ENCODE data around the gene CPNE5. TPM values are rescaled to one million over a fixed set of nuclear protein-coding genes. Genes with fewer than 3 reads are reported as not detected.

The CPNE5 gene
- 2.2 and 2.5 TPM in 2 replicates for total RNA-seq

- intact Hi-C loops (cut with micrococcal nuclease): no loop called here
These were observed at the start of gene CPNE5 for GRCh38 chr6:36838896-36839748. Gene CPNE5 (minus strand): TSS chr6:36839444. CDS start chr6:36839377, 67 bp downstream.

- intact Hi-C loops (cut with micrococcal nuclease): loop anchor here (5.0 kb wide), 2 partner anchors 284 to 544 kb away; partner anchors contain the start of genes CMTR1 and PIM1
These were observed 48.9 kb upstream of the CPNE5 start for GRCh38 chr6:36888115-36888643.

- intact Hi-C loops (cut with micrococcal nuclease): loop anchor here (5.0 kb wide), 2 partner anchors 285 to 545 kb away; partner anchors contain the start of genes CMTR1 and PIM1
These were observed 47.8 kb upstream of the CPNE5 start for GRCh38 chr6:36886950-36887618.

GRCh38 chr6:36885461-36886401 is 46.5 kb upstream of the CPNE5 start, which contains the start of gene C6orf89:
Gene C6orf89 (plus strand): TSS chr6:36885952. CDS start chr6:36899445, 13,493 bp downstream.
- intact Hi-C loops (cut with micrococcal nuclease): loop anchor here (1.0 to 5.0 kb wide), 9 partner anchors 10 to 547 kb away; partner anchors contain the start of genes CMTR1, MTCH1 and PIM1

DNA sequence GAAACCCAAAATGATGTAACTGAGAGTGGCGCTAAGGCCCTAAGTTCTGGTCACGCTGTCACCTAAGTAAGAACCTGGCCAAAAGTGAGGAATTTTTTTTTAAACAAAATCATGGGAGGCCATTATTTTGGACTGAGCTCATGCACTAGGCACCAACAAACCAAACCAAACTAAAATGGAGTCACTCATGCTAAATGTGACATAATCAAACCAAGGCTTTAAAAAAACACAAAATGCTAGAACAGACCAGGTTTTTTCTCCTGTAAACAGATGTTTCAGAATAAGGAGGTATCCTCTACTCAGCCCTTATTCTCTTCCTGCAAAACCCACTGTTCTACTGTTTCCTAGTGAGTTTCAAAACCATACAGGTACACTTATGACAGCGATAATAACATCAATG is 45.4 kb upstream of the CPNE5 start:
- intact Hi-C loops (cut with micrococcal nuclease): loop anchor here (1.0 to 5.0 kb wide), 9 partner anchors 9 to 548 kb away; partner anchors contain the start of genes CMTR1, MTCH1 and PIM1

DNA sequence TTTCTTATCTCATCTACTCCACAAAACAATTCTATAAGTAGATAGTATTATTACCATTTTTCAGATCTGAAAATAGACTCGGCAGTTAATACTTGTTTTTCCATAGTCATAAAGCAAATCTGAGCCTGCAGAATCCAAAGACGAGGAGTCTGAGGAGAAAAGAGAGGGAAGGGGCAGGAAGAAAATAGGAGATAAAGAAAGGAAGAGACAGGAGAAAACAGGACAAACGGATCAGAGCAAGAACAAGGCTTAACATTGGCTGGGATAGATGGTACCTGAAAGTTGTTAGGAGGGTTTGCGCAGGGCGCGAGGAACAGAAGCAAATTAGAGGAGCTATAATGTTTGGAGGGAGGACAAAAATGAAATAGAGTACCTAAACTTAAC is 36.0 kb upstream of the CPNE5 start:
- intact Hi-C loops (cut with micrococcal nuclease): loop anchor here (1.0 to 10.0 kb wide), 4 partner anchors 10 to 280 kb away; partner anchors contain the start of genes C6orf89 and SRSF3

DNA sequence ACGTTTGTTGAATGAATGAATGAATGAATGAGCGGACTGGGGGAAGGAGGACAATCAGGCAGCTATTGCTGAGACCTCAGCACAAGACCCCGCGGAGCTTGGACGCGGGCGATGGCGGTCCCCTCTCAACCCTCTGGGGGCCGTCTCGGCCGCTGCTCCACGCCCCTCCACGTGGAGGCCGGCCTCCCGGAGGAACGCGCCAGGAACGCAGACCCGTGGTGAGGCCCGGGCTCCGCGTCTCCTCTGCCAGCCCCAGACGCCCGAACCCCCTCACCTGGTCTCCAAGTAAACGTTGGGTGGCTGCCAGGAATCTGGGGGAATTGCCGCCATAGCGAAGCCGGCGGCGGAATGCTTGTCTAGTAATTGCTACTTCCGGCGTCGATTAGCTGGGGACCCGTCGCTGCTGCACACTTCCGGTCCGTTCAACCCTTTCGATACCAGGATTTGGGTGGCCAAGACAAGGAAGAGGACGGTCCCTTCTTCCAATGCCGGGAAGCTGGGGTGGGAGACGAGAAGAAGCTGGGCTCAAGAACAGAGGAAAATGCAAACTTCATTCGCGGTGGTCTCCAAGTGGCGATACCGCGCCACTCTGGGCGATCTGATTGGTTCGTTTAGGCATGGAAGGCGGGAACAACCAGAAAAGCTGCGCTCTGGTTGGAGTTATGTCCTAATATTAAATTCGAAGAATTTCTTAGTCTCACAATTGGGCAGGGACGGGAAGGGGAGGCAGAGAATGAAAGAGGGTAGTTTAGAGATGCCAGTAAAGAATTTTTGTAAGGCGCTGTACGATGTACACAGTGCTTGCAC is 35.4 kb upstream of the CPNE5 start, which contains the start of gene PPIL1:
TSS of gene PPIL1 (minus strand) at position 361 of the 807 bp plus-strand sequence. CDS start at position 330, 31 bp downstream.
- intact Hi-C loops (cut with micrococcal nuclease): loop anchor here (1.0 to 10.0 kb wide), 5 partner anchors 11 to 293 kb away; partner anchors contain the start of genes C6orf89 and SRSF3

DNA sequence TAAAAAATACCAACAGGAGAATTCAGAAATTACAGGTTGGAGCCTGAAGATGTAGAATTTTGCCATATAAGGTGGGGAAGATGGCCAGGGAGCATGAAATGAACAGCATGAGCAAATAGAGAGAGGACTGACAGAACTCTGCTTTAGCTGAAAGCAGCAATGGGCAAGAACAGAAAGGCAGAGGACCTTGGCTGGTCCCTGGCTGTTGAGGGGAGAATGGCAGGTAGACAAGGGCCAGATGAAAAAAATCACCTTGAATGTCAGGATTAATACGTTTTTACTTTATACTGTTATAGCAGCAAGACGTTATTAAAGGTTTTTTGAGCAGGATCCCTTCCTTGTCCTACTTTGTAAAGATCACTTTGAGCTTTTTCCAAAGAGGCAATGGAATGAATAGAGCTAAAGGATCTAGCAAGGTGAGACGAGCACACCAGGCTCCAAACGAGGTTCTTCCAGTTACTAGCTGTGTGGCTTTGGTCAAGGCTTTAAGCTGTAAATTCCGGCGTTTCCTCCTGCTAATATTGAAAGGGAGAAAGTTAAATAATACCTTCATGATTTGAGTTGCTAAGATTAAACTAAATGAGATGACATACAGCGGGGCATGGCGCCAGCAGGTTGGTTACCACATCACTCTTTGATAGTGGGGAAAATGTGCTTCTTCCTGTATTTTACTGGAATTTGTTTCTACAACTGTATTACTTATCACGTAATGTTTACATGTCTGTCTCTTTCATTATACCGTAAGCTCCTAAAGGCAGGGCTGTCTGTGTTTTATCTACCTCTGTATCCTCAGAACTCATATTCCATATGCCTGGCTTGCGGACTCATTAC is 34.6 kb upstream of the CPNE5 start:
- intact Hi-C loops (cut with micrococcal nuclease): loop anchor here (2.0 to 10.0 kb wide), 3 partner anchors 39 to 293 kb away; partner anchors contain the start of gene SRSF3

DNA sequence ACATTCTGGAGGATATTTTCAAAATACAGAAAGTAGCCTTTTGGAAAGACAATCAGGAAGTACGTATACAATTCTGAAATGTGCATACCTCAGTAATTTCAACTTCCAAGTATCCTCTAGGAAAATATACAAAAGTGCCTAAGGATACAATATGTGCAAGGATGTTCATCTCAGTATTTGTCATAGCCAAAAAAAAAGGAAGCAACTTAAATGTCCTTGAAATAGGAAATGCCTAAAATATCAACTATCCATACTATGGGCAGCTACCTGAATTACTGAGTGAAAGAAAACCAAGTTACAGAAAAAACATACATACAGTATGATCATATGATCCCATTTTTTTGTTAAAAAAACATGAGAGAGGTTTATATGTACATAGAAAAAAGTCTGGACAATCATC is 33.9 kb upstream of the CPNE5 start:
- intact Hi-C loops (cut with micrococcal nuclease): loop anchor here (5.0 to 10.0 kb wide), 2 partner anchors 278 to 294 kb away; partner anchors contain the start of gene SRSF3

DNA sequence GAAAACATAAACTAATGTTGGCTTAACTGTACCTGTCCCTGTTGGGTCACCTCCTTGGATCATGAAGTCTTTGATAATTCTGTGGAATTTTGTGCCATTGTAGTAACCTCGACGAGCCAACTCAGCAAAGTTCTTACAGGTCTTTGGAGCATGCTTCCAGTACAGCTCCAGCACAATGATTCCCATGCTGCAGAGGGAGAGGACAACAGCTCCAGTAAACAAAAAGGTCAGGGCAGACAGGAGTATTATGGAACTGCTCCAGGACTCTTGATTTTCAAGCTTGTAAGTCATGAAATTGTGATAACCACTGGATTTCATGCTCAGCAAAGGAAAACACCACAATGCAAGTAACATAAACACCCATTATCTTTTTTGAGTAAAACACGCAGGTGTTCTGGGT is 32.4 kb upstream of the CPNE5 start:
- intact Hi-C loops (cut with micrococcal nuclease): loop anchor here (5.0 to 10.0 kb wide), 2 partner anchors 277 to 296 kb away; partner anchors contain the start of gene SRSF3

GRCh38 chr6:36867471-36868224 is 28.4 kb upstream of the CPNE5 start:
- intact Hi-C loops (cut with micrococcal nuclease): no loop called here

DNA sequence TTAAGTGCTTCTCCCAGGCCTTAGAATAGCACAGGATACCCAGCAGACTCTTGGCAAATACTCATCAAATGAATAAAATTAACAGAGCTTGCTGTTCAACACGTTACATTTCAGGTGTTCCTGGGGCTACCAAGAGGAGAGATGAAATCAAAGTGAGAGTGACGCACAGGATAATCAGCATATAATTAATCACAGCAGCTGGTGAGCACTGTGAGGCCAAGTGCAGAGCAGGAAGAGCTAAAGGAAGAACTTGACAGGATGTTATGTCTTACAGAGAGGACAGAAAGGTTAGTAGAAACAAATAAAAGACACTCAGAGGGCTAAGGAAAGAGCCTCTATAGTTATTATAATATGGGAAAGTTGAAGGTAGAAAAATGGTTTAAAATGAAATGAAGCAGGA is 26.6 kb upstream of the CPNE5 start:
- intact Hi-C loops (cut with micrococcal nuclease): no loop called here

DNA sequence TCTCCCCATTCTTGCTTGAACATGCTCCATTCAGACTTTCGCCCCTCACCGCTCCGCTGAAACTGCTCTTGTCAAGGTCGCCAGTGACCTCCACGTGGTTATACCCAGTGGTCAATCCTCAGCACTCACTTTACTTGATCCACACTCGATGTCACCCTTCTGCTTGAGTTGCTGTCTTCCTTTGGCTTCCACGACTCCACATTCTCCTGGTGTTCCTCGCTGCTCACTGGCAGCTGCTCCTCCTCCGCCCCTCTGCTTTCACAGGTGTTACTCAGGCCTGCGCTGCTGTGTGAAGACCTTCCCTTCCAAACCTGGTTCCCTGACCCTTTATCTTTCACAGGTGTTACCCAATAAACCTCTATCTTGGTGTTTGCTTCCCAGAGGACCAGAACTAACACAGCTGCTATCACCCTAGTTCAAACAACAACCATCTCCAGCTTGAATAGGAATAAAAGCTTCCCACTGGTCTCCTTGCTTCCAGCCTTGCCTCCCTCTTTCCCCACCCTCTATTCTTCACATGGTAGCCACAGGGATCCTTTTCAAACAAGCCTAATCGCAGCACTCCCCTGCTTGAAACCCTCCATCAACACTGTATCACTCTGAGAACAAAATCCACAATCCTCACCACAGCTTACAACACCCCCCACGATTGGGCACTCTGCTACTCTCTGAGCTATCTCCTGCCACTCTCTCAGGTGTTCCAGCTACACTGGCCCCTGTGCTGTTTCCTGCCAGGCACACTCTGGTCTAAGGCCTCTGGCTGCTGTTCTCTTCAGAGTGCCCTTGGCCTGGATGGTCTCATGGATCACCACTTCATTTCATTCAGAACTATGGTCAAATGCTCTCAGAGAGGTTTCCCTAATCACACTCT is 24.7 kb upstream of the CPNE5 start:
- intact Hi-C loops (cut with micrococcal nuclease): no loop called here

DNA sequence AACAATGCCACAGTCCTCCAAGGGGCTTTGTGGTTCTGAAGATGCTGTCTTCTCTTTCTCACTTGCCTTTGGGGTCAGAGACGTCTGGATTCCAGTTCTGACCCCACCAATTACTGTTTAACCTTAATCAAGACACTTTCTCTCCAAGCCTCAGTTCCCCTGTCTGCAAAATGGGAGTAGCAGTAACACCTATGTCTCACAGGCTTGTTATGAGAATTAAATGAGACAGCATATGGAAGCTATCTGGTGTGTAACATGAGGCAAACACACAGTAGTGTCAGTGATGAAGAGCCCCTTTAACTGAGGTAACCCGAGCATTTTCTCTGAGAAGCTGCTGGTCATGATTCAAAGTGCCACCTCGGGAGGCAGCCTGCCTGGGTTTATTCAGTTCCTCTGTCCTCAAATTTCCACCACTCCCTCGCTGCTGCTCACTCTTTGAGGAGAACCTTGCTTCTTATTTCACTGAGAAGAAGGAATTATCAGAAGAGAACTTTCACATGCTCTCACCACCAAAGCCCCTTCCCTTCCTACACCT is 23.7 kb upstream of the CPNE5 start:
- intact Hi-C loops (cut with micrococcal nuclease): no loop called here

- intact Hi-C loops (cut with micrococcal nuclease): no loop called here
These were observed 23.1 kb upstream of the CPNE5 start for GRCh38 chr6:36862164-36862847.

DNA sequence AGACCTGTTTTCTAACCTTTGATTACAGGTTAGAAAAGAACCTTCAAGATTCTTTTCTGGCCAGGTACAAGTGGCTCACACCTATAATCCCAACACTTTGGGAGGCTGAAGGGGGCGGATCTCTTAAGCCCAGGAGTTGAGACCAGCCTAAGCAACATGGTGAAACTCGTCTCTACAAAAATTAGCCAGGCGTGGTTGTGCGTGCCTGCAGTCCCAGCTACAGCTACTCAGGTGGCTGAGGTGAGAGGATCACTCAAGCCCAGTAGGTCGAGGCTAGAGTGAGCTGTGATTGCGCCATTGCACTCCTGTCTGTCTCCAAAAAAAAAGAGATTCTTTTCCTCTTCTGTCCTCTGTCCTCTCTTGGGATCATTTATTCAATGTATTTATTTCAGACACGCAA is 20.9 kb upstream of the CPNE5 start:
- intact Hi-C loops (cut with micrococcal nuclease): no loop called here

Measured in T-helper 2 cell treated with Interferon-gamma antibody and Interleukin-4, amounts not matched to agents 100 ng/mL and 5 ng/mL, for 36 hours (primary cell).